G401 (cell line): ENCODE results near the gene FAM219B. TPM values are rescaled to one million over a fixed set of nuclear protein-coding genes. Genes with fewer than 3 reads are reported as not detected.

Experiments used
- DNase-seq: peaks from one replicate; pipeline ENCODE4 v3.0.0-alpha.2; 2015; ENCODE audit warnings: low spot score
- in situ Hi-C: cut with HindIII; loops from 2 replicates; pipeline ENCODE4 v1.10.0; 2016; ENCODE audit warnings: low sequenced_read_pairs, mixed read lengths
- total RNA-seq: library from RNA; depleted of rRNA; stranded (reverse); fragments of >200 nt; shearing (Covaris generic); gene quantifications from 2 replicates; pipeline ENCODE4 v1.2.3, GENCODE V29; 2014; rRNA removed

FAM219B gene
- total RNA-seq, 1 experiment from 2014 or later = 58.8 TPM

- in situ Hi-C loops = no loop called here
- no peak for DNase-seq
These were observed 49.5 kb downstream of the FAM219B start for GRCh38 chr15:74857082-74857655.

- DNase-seq = no peak
- in situ Hi-C loops = no loop called here
These were observed 50.1 kb downstream of the FAM219B start for GRCh38 chr15:74856537-74856936.

- in situ Hi-C loops = no loop called here
- no peak for DNase-seq
These were observed 50.8 kb downstream of the FAM219B start for GRCh38 chr15:74855857-74856256.

- in situ Hi-C loops = no loop called here
- DNase-seq = no peak
These were observed 52.1 kb downstream of the FAM219B start for GRCh38 chr15:74854453-74855022.

GRCh38 chr15:74851960-74852359 lies 54.7 kb downstream of the FAM219B start:
- DNase-seq = no peak
- in situ Hi-C loops = no loop called here

GRCh38 chr15:74850393-74850792 lies 56.3 kb downstream of the FAM219B start:
- DNase-seq = no peak
- in situ Hi-C loops = no loop called here

Other genes starting within 250 kb of the FAM219B start
- 27.7 and 28.2 TPM in 2 replicates for gene EDC3, start 210.8 kb downstream of the FAM219B start, total RNA-seq
- gene CYP1A1, start 181.3 kb downstream of the FAM219B start, total RNA-seq = not detected in 2 replicates
- not detected in 2 replicates for gene CYP1A2, start 158.0 kb downstream of the FAM219B start, total RNA-seq
- gene CSK, start 124.8 kb downstream of the FAM219B start, total RNA-seq = 27.8 and 31.3 TPM in 2 replicates
- not detected in 2 replicates for gene LMAN1L, start 94.0 kb downstream of the FAM219B start, total RNA-seq
- gene CPLX3, start 80.2 kb downstream of the FAM219B start, total RNA-seq = not detected in 2 replicates
- gene ULK3, start 63.7 kb downstream of the FAM219B start, total RNA-seq = 32.1 and 40.9 TPM in 2 replicates
- gene SCAMP2, start 33.5 kb downstream of the FAM219B start, total RNA-seq = 7.6 and 13.2 TPM in 2 replicates
- 81.8 and 85.8 TPM in 2 replicates for gene MPI, start 16.8 kb downstream of the FAM219B start, total RNA-seq
- 290 and 313 TPM in 2 replicates for gene COX5A, start 31.2 kb upstream of the FAM219B start, total RNA-seq
- 28.8 and 31.8 TPM in 2 replicates for gene RPP25, start 49.9 kb upstream of the FAM219B start, total RNA-seq
- gene SCAMP5, start 88.7 kb upstream of the FAM219B start, total RNA-seq = 7.7 and 15.0 TPM in 2 replicates
- gene PPCDC, start 116.7 kb upstream of the FAM219B start, total RNA-seq = 17.1 and 26.2 TPM in 2 replicates